Activated effector memory CD4-positive, alpha-beta T cell treated with anti-CD3 and anti-CD28 coated beads, Interleukin-2, amount 50 U/mL, for 16 hours (primary cell): Measurements from ENCODE around the gene PRPF8.
"Not testable (repeated sequence)": the region's sequence is repeated elsewhere in the genome, so short reads cannot be mapped to it uniquely, and the experiment has no call there.

Experiments used
- DNase-seq: peaks from one replicate; pipeline ENCODE4 v3.0.0-alpha.2; 2020

The PRPF8 gene

GRCh38 chr17:1684378-1685189 is at the start of gene PRPF8:
Gene PRPF8, minus strand, starts transcription at chr17:1684867. Its CDS starts 296 bp downstream, at chr17:1684571.
- DNase-seq, result peak; percentile 99

DNA sequence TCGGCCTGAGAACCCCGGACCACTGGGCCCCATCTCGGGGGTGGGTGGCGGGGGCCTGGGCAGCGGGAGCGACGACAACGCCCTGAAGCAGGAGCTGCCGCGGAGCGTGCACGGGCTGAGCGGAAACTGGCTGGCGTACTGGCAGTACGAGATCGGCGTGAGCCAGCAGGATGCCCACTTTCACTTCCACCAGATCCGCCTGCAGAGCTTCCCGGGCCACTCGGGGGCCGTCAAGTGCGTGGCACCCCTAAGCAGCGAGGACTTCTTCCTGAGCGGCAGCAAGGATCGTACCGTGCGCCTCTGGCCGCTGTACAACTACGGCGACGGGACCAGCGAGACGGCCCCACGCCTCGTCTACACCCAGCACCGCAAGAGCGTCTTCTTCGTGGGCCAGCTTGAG is 49.1 kb upstream of the PRPF8 start:
- DNase-seq, result no peak

- no peak for DNase-seq
These were observed 48.2 kb upstream of the PRPF8 start for GRCh38 chr17:1732833-1733321.

GRCh38 chr17:1732241-1732832 is 47.7 kb upstream of the PRPF8 start:
- DNase-seq, result no peak

DNA sequence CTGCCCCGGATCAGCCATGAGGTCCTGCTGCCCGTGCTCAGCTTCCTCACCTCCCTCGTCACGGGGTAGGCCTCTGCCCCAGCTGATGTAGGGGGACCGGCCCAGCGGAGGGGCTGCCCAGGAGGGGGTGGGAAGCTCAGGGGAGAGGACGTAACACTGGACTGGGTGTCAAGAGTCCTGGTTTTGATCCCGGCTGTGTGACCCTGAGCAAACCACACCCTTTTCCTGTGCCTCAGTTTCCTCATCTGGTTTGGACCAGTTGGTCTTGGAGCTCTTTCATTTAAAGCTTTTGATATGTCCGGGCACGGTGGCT is 46.5 kb upstream of the PRPF8 start:
- no peak for DNase-seq

GRCh38 chr17:1730326-1731193 is 45.9 kb upstream of the PRPF8 start:
- DNase-seq, result no peak

DNA sequence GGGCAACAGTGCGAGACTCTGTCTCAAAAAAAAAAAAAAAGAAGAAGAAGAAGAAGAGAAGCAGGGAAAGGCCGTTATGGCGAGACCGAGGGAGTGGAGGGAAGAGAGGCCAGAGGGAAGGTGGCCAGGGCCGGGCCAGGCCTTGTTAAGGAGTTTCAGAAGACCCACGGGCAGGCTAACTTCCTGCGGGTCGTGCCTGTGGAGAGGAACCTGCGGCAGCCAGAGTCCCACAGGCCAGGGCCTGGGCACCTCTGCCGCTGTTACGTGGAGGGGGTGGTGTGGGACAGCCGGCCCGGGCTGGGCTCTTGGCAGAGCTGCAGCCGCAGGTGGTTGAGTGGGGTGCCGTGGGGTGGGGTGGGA is 45.3 kb upstream of the PRPF8 start:
- no peak for DNase-seq

DNA sequence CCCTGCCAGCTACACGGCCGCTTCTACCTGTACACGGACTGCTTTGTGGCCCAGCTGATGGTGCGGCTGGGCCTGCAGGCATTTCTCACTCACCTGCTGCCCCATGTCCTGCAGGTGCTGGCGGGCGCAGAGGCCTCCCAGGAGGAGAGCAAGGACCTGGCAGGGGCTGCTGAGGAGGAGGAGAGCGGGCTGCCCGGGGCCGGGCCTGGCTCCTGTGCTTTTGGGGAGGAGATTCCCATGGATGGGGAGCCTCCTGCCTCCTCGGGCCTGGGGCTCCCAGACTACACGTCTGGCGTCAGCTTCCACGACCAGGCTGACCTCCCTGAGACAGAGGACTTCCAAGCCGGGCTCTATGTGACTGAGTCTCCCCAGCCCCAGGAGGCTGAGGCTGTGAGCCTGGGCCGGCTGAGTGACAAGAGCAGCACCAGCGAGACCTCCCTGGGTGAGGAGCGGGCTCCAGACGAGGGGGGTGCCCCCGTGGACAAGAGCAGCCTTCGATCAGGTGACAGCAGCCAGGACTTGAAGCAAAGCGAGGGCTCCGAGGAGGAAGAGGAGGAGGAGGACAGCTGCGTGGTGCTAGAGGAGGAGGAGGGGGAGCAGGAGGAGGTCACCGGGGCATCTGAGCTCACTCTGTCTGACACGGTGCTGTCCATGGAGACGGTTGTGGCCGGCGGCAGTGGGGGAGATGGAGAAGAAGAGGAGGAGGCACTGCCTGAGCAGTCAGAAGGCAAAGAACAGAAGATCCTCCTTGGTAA is 43.4 kb upstream of the PRPF8 start:
- DNase-seq, result no peak

DNA sequence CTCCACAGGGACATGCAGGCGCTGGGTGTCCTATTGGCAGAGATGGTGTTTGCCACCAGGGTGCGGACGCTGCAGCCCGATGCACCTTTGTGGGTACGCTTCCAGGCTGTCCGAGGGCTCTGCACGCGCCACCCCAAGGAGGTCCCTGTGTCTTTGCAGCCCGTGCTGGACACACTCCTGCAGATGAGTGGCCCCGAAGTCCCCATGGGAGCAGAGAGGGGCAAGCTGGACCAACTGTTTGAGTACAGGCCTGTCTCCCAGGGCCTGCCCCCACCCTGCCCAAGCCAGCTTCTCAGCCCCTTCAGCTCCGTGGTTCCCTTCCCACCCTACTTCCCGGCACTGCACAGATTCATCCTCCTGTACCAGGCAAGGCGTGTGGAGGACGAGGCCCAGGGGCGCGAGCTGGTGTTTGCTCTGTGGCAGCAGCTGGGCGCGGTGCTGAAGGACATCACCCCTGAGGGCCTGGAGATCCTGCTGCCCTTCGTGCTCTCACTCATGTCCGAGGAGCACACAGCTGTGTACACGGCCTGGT is 42.7 kb upstream of the PRPF8 start:
- DNase-seq, result no peak

DNA sequence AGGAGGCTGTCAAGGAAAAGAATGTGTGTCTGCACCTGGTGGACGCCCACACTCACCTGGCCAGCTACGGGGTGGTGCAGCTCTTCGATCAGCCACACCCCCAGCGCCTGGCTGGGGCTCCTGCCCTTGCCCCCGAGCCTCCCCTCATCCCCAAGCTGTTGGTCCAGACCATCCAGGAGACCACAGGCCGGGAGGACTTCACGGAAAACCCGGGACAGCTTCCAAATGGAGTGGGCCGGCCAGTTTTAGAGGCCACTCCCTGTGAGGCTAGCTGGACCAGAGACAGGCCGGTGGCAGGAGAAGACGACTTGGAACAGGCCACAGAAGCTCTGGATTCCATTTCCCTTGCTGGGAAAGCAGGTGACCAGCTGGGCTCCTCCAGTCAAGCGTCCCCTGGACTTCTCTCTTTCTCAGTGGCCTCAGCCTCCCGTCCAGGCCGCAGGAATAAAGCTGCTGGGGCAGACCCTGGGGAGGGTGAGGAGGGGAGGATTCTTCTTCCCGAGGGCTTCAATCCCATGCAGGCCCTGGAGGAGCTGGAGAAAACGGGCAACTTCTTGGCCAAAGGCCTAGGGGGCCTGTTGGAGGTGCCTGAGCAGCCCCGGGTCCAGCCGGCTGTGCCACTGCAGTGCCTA is 42.1 kb upstream of the PRPF8 start:
- no peak for DNase-seq

- no peak for DNase-seq
These were observed 41.2 kb upstream of the PRPF8 start for GRCh38 chr17:1725642-1726511.

DNA sequence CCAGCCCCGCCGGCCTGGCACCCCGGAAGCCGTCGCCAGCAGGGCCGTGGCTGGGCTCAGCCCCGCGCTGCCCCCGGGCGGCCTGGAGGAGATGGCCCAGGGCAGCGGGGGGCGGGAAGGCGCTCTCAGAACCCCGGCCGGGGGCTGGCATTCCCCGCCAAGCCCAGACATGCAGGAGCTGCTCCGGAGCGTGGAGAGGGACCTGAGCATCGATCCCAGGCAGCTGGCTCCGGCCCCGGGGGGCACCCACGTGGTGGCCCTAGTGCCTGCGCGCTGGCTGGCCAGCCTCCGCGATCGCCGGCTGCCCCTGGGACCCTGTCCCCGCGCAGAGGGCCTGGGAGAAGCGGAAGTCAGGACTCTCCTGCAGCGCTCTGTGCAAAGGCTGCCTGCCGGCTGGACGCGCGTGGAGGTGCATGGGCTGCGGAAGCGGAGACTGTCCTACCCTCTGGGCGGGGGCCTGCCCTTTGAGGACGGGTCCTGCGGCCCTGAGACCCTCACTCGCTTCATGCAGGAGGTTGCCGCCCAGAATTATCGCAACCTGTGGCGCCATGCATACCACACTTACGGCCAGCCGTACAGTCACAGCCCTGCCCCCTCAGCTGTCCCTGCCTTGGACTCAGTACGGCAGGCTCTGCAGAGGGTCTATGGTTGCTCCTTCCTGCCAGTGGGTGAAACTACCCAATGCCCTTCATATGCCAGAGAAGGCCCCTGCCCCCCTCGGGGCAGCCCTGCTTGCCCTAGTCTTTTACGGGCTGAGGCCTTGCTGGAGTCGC is 40.4 kb upstream of the PRPF8 start:
- no peak for DNase-seq

- peak; percentile 95 for DNase-seq
These were observed 39.7 kb upstream of the PRPF8 start, which contains the start of gene WDR81 for GRCh38 chr17:1724351-1724868. Gene WDR81, plus strand, starts transcription at chr17:1724704. Its CDS starts 256 bp downstream, at chr17:1724960.

DNA sequence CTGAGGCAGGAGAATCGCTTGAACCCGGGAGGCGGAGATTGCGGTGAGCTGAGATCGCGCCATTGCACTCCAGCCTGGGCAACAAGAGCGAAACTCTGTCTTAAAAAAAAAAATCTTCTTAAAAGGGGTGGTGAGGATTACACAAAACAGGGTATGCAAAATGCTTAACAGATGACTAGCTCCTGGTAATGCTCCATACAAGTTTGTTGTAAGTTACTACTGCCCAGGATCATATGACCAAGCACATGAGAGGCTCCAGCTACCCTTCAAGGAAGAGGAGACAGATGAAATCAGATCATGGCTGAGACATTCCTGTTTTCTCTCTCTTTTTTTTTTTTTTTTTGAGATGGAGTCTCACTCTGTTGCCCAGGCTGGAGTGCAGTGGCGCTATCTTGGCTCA is 37.4 kb upstream of the PRPF8 start:
- DNase-seq, result not testable (repeated sequence)

DNA sequence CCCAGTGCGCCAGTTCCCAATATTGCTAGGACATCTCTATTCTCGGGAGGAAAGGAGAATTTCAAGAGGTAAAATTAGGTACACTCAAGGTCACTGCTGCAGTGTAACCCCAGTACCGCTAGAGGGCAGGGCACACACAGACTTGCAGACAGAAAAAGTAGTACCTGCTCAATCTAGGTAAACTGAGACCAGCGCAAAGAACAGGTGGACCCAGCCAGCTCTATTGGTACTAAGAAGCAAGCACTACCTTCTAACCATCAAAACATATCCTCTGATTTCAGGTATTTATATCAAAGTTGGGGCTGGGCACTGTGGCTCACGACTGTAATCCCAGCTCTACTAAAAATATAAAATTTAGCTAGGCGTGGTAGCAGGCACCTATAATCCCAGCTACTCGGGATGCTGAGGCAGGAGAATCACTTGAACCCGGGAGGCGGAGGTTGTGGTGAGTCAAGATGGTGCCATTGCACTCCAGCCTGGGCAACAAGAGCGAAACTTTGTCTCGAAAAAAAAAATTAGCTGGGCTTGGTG is 36.3 kb upstream of the PRPF8 start:
- peak; percentile 89 for DNase-seq

GRCh38 chr17:1718362-1719165 is 33.9 kb upstream of the PRPF8 start:
- DNase-seq, result no peak

GRCh38 chr17:1716912-1717695 is 32.4 kb upstream of the PRPF8 start:
- peak; percentile 93 for DNase-seq
